HG03571 (cell line): Measurements from ENCODE around the gene STK39.
A peak's percentile ranks its signal among the peaks of the same experiment; 100 is the strongest.
"Not testable (repeated sequence)": the region's sequence is repeated elsewhere in the genome, so short reads cannot be mapped to it uniquely, and the experiment has no call there.

ENCODE experiments used
- ATAC-seq: cut with Tn5 transposase; IDR thresholded peaks from one replicate; pipeline ENCODE4 v1.9.1; 2021; ENCODE audit not compliant: unreplicated experiment

STK39 gene

GRCh38 chr2:168247341-168248261 is at the start of gene STK39:
TSS of gene STK39 (minus strand) at chr2:168247595. CDS start at chr2:168247435, 160 bp downstream.
- peak; percentile 73 for ATAC-seq

- no peak for ATAC-seq
Observed at GRCh38 chr2:168295051-168295450, 47.7 kb upstream of the STK39 start.

DNA sequence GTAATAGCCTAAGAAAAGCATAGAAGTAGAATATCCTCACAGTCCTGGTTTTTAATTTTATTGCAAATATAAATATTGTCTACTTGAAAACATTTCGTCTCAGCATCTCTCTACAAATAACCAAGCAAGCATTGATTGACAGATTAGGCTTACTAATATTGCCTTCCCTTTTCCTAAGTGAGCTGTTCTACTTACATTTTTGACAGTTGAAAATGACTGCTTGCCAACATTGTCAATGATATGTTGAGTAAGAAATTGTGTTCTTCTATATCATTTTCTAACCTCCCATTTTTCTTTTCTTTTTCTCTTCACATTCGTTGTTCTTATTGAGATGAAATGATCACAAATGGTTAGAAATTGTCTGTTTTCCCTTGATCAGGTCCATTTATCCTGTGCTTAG is 47.0 kb upstream of the STK39 start:
- ATAC-seq, result no peak

GRCh38 chr2:168293766-168294165 is 46.4 kb upstream of the STK39 start:
- no peak for ATAC-seq

GRCh38 chr2:168290391-168290790 is 43.0 kb upstream of the STK39 start:
- no peak for ATAC-seq

DNA sequence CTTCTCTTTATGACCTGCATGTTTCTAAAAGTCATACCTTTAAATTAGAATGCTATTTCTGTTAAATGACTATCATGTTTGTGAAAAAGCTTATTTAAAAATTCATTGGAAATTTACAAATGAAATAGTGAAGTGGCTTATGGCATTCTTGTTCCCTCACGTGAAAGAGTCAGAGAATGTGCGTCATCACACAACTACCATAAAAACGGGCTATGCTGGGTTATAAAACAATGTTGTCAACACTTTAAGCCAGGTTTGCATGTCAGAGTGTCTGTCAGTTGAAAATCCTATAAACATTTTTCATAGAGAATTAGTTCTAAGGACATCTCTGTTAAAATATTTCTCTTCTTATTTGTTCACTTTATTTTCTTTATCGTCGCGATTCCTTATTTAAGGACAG is 42.5 kb upstream of the STK39 start:
- no peak for ATAC-seq

DNA sequence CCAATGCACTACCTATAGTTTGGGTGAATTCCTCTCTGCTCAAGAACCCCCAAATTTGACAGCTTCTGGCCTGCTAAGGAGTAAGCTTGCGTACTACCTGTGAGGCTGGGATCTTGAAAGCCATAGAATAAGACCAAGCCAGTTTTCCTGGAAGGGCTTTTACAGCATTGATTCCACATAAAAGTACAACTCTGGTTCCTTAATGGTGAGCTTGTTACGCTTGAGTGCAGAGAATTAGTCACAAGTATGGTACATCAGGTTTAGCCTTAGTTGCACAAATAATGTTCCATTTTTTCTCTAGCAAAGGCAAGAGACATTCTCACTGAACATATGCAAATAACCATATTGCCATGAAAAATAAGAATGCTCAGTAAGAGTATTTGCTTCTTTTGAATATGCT is 39.1 kb upstream of the STK39 start:
- no peak for ATAC-seq

DNA sequence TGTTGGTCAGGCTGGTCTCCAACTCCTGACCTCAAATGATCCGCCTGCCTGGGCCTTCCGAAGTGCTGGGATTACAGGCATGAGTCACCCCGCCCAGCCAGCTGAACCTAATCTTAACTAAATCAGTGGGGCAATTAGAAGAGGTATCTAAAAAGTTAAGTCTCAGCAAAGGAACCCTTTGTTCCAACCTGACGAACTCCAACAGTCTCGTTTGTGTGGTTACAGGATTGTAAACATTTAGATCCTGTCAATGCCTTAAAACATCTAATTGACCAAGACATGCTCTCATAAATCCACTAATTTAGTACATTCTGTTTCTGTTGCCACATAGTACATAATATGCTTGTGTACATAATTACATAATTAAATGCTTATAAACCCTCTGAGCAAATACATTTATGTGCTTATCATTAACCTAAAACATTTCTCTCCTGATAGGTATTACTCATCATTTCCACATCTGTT is 31.1 kb upstream of the STK39 start:
- no peak for ATAC-seq

DNA sequence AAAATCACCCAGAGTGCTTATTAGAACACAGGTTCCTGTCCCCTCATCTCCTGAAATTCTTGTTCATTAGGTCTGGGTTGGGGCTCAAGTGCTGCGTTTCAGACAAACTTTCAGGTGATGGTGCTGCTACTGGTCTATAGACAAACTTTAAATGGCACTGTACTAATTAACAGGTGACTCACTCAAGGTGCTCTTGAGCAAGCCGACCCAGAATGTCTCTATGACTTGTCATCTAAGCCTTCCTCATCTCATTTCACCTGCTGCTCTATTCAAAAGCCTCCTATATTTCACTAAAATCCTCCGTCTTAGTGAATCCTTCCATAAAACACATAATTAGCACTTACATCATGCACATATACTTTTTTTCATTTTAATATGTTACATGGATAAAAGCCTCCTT is 29.9 kb upstream of the STK39 start:
- no peak for ATAC-seq

DNA sequence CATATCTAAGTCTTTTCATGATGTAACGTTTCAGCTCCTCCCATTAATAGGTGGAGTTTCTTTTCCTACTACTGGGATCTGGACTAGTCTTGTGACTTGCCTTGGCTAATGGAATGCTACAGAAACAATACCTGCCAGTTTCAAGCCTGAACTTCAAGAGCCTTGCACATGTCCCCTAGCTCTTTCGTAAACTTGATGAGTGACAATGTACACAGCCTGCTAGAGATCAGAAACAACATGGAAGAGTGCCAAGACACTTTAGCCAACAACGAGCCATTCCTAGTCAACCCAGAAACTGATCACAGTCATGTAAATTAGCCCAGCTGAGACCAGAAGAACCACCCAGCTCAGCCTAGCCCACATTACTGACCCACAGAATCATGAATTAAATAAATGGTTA is 24.8 kb upstream of the STK39 start:
- ATAC-seq, result no peak

- ATAC-seq, result not testable (repeated sequence)
Observed at GRCh38 chr2:168262926-168263325, 15.5 kb upstream of the STK39 start.

DNA sequence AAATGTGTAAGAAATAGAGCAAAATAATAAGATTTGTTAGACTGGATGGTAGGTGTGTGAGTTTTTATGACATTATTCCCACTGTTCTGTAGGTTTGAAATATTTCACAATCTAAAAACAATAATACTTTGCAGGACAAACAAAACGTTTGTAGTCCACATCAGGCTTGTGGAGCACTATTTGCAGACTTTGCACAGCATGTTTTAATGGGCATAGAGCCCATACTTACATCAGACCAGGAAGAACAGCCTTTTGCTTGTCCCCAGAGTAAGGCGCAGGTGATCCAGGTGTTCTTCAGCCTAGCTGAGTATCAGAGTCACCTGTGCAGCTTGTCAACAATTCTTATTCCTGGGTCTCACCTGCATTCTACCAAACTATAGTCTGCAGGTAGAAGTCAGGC is 9.1 kb upstream of the STK39 start:
- ATAC-seq, result no peak

GRCh38 chr2:168255866-168256265 is 8.5 kb upstream of the STK39 start:
- no peak for ATAC-seq

GRCh38 chr2:168255103-168255502 is 7.7 kb upstream of the STK39 start:
- ATAC-seq, result no peak

DNA sequence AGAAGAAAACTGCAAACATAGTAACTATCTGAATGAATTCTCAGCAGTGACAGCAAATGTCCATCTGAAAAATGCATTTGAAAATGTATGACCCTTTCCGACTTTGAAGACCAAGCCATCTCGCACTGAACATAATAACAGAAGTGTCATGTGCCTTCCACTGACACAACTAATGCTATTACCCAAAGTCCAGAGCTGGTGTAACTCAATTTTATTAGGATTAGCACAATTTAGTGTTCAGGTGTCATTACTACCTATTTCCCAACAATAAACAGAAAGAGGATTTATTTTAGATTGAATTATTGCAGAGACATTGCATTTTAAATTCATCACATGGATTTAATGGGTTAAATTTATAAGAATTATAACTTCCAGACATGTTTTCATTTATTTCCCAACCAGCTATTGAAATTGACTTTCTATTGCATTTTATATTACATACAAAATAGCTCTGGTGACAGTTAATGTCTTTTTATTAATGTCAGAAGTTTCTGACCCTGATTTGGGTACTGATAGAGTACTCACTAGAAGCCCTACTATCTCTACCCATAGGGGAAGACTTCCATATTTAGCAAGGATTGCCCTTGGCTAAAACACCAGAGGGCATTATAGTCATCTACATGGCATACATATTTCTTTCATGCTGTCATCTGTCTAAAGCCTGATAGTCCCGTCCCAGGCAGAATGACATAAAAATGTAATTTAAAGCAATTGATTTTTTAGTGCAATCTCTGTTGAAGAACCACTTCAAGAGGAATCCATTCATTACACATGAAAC is 7.0 kb upstream of the STK39 start:
- ATAC-seq, result no peak

GRCh38 chr2:168253379-168253778 is 6.0 kb upstream of the STK39 start:
- no peak for ATAC-seq

DNA sequence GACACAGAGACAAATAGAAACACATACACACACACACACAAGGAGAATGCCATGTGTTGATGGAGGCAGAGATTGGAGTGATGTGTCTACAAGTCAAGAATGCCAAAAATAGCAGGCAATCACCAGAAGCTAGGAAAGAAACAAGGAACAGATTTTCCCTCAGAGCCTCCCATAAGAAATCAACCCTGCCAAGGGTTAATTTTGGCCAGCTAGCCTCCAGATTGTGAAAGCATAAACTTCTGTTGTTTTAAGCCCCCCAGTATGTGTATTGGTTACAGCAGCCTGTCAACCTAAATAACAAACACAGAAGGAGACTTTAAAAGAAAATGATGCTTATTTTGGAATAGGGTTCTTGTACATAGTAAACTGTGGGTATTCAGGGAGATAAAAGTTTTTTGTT is 5.6 kb upstream of the STK39 start:
- ATAC-seq, result no peak

DNA sequence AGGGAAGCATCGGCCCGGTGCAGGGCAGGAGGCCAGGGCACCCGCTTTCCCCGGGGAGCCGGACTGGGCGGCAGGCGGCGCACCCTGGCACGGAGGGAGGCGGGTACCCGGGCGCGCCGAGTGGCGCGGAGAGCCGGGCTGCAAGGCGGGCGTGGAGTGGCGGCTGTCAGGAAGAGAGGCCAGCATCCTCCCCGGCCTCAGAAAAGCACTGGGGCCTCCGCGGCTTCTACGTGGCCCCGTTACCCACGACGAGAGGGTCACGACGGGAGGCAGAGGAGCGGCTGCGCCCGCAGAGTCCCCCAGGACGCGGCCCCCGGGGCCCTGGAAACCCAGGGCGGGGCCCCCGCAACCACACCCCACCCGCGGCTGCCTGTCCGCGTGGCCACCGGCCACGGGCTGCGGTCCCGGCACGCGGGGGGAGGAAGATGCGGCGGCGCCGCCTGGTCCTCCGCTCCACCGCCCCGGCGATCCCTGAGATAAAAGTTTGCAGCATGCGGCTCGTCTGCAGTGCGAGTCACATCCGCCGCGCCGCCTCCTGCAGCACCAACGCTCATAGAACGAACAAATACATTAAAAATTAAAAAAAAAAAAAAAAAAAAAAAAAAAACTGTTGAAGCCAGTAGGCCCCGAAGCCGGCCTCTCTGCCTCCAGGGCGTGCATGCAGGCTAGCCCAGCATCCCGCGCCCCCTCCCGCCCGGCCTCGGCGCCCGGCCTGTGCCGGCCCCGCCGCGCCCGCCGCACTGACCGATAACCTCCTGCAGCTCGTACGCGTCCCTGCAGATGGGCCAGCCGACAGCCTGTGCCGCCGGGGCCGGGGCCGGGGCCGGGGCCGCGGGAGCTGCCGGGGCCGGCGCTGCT is 683 bp downstream of the STK39 start:
- ATAC-seq, result peak; percentile 51

DNA sequence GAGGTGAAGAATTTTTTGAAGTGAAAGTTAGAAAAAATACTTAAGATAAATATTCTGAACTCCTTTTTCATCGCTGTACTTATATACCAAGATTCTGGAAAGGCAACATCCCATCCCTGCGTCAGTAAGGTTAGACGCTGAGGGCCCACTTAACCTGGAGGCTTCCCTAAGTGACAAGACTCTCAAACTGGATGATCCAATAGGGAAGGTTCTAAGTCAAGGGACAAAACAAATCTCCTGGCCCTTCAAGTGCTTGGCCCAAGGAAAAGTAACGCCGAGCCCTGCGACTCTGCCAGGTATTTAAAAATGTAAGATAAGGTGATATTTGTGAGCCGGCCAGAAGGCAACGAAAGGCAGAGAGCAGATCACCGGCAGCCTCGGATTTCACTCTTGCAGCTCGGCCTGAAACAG is 1.3 kb downstream of the STK39 start:
- no peak for ATAC-seq

DNA sequence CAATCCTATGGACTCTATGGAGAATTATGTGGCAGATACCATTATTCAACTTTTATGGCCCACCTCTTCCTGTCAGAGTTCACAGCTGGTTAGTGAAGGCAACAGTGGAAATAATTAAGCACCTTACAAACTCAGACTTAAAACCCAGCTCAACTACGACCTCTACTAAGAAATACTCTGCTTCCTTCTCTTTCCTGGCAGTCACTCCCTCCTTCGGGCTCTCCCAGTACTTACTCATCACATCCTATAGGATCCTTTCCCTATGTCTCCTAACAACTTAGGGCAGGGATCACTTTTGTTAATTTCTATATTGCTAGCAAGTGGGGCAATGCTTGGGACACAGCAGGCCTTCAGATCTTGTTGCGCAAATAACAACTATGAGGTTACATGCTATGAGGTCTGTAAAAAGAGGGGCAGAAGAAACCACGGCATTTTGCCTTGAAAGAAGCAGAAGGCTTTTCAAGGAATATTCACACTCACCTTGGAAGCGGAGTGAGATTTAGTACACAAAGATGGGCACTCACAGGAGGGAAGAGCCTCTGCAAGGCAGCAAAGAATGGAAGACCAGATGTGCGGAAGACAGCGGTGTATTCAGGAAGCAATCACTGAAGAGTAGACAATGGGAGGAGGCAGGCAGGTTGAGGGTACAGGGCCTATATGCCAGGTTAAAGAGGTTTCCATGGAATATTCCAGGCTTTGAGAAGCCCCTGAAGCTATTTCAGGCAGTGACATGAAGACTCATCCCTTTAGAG is 2.1 kb downstream of the STK39 start:
- no peak for ATAC-seq
